NCI-H526 treated with DMSO at 0.1 percent for 48 hours (cell line): ENCODE results near the gene PSMD5.

Experiments
- DNase-seq: peaks from one replicate; lab custom pipeline; 2025; lab: John Stamatoyannopoulos, UW

PSMD5 gene

DNA sequence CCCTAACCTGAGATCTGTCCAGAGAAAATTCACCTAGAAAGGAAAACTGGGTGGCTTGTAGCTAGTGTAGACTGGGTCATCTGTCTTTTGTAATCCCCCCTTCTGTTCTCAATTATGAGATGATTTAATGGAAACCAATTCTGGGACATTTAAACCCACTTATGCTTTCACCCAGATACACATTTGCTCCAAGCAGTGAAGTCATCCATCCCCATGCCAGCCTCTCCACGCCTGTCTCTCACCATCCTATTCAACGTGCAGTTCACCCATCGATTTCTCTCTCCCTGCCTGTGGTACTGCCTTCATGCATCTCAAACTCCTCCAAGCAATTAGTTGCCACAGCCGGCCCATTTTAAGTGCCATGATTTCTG lies 32.5 kb upstream of the PSMD5 start:
- DNase-seq = no peak

DNA sequence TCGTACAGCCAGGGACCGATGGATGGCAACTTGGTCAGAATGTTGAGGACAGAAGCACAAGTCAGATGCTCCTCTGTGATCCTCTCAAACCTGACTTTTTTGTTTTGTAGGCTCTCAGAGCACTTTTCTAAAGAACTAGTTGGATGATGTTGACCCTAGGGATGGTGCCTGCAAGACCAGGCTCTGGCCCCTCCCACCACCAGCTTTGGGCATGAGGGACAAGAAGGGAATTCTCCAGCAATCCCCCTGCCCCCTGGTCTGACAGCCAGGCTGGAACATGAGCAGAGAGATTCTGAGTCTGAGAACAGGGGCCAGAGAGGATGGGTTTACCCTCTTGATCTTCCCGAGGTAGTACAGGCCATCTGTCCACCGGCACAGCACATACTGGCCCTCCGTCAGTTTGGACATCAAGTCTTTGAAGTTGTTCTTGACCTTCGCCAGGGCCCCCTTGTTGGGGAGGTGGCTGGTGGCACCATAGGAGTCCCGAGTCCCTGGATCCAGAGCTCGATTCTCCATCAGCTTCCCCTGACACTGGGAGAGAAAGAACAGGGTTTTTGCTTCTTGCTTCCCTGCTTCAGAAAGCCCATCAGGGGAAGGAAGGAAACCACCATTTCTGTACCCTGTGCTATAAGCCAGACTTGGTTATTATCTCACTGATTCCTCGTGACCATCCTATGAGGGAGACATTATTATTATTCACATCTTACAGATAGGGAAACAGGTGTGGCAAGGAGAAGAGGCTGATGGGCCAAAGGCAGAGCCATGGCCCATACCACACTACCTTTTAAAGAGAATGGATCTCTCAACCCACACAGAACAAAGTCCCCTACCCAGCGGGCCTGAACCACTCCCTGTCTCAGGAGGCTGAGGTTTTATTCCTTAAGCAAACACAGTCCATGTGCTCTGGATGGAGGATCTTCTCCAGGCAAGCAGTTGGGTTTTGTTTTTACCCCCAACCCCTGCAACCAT lies 31.8 kb upstream of the PSMD5 start:
- DNase-seq = no peak

DNA sequence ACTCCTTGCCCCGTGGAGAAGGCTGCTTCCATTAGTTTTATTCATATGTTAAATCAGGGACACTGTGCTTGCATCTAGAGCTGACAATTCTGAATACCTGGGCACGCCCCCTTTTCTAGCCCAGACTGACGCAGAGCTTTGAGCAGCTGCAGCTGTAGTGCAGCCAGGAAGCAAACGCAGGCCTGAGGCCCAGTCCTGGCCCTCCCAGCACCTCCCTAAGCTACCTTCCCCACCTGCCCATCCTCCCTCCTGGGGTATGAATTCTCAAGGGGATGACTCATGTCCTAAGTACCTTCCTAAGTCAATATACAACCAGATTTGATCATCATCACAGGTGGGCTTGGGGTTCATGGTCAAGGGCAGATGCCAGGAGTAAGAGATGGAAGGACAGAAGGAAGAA lies 30.8 kb upstream of the PSMD5 start:
- DNase-seq = no peak

DNA sequence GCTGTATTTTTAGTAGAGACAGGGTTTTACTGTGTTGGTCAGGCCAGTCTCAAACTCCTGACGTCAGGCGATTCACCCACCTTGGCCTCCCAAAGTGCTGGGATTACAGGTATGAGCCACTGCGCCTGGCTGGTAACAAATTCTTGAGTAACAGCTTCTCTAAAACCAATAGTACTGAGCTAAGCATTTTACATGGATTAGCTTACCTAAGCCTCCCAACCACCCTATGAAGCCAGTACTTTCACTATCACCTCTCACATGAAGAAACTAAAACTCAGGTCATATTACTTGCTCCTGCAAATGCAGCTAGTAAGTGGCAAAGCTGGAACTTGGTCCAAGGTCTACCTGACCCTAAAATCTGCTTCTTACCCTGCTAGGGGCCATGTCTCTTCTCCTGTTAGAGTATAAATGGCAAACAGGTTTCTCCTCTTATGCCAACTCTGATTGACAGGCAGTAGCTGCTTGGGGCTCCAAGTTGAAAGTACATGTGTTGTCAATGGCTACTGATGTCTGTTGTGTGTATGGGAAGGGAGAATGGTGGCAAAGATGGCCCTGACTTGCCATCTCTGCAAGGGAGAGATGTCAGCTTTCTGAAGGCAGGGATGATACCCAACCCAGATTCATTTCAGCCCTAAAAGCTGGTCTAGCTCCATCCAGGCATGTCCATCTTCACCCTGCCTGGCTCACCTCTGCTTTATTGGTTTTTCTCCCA lies 30.2 kb upstream of the PSMD5 start:
- DNase-seq = no peak

DNA sequence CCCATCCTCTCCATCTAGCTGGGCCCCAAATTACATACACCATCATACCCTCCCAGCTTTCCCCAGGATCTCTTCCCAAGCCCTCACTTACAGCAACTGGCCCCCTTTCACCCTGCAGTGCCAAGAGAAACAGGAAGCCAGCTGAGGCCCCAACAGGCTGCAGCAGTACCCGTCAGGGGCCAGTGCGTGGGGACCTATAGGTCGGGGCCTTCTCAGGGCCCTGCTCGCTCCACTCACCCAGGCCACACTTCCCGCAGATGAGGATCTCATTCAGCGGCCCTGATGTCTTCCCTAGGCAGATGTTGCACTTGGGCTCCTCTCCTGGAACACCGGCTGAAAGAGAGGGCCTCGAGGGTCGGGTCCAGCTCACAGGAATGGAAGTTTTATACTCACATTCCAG lies 27.5 kb upstream of the PSMD5 start:
- no peak for DNase-seq

DNA sequence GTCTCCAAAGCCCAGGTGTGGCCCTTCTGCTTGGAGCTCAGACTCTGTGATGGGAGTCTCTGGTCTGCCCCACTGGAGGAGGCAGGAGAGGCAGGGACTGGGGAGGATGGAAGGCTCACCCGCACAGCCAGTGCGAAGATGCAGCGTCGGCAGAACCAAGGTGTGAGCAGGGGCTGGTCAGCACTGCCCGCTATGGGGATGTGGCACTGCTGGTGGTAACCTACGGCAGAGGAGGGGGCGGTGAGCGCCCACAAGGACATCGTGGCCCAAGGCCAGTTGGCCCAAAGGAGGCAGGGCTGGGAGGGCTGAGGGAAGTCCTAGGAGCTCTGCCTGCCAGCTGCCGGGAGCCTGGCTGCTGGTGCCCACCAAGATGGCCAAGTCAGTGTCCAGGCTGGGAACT lies 27.0 kb upstream of the PSMD5 start:
- DNase-seq = no peak

DNA sequence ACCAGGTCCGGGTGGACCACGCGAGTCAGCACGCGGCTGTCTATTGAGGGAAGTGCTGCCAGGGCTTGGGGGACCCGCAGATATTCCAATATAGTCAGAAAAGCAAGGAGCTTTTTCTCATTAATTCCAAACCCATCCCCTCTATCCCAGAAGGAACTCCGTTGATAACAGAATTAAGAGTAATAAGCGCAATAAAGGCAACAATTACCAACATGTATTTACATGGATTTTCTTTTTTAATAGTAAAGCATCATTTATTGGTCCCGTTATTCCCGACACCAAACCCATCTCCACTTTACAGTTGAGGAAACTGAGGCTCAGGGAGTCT lies 26.6 kb upstream of the PSMD5 start:
- no peak for DNase-seq

DNA sequence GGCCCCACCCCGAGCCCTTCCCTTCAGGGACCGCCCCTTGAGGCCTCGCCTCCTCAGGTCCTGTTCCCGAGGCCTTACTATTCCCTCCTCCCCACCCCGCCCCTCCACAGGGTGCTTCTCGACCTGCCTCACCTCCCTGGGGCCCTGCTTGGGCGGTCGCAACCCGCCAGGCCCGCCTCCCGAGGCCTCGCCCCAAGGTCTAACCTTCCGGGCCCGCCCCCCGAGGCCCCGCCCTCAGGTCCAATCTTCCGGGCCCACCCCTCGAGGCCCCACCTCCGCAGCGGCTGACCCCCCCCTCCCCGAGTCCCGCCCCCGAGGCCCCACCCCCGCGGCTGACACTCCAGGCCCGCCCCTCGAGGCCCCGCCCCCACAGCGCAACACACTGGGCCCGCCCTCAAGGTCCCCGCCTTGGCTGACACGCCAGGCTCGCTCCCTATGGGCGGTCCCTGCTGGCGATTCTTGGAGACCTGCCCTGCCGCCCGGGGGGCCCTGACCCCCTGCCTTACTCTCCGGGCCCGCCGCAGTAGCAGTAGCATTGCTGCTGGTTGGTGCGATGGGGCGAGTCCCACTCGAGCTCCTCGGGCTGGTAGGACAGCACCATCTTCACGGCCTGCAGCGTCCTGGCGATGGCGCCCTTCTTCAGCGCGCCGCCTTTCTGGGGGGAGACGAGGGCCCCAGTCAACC lies 26.1 kb upstream of the PSMD5 start:
- DNase-seq = peak; percentile 75

DNA sequence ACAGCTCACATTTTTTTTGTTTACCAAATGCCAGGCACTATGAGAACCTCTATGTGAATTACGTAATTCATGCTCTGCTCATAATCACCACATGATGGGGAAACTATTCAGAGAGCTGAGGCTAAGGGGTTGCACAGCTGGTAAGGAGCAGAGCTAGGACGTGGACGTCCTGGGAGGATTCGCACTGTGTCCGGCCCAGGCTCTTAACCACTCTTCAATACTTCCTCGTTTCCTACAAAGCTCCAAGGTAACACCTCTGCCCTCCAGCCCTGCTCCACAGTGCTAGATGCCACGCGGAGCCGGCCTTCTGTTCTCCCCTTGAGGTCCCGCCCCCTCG lies 25.6 kb upstream of the PSMD5 start:
- no peak for DNase-seq

DNA sequence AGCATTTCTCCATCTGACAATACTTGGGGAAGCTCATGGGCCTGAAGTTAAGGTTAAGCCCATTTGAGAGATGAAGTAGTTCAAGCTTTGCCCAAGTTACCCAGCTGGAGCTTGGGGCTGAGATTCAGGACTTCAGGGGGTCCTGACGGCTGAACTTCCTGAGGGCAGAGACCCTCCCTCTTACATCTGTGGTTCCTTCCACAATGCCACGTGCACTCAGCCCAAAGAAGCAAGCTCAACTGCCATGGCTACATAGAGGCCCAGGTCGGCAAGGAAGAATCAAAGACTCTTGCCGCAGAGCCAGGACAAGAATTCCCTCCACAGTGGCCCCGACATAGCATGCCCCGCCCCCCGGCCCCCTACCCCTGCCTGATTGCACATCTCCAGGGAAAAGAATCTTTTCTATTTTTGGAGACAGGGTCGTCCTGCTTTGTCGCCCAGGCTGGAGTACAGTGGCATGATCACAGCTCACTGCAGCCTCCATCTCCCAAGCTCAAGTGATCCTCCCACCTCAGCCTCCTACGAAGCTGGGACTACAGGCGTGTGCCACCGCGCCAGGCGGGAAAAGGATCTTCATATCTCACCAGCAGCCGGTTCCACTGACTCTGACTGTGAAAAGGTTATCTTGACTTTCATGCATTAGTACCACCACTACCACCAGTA lies 25.1 kb upstream of the PSMD5 start:
- DNase-seq = no peak

DNA sequence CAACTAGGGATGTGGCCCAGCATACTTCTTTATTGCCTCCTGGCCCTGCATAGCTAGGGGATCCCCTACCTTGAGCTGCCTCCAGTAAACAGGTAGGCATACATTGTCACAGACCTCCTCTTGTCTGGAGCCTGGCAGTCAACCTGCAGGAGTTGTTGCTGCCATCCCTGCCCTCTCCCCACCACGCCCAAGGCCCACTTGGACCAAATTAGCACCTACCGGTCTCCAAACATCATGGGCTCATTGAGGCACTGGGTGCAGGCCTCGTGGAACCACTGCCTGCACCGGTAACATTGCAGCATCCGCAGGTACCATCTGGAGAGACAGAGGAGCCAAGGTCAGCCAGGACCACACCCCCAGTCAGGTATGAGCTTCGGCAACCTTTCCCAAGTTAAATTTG lies 23.9 kb upstream of the PSMD5 start:
- DNase-seq = no peak

DNA sequence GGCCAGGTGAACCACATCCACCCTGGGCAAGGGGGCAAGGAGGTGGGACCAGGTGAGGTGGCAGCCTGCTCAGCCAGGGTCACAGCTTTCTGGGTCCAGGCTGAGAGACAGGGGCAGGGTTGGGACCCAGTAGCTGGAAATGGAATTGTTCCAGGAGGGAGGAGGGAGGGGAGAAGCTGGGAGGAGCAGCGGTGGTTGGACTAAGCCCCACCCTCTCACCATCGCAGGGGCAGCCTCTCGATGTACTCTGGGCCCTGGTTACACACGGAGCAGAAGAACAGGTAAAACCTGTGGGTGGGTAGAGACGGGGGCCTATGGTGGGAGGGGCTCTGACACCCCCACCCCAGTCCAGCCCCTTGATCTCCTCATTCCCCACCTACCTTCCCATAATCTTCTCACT lies 23.1 kb upstream of the PSMD5 start:
- DNase-seq = no peak

DNA sequence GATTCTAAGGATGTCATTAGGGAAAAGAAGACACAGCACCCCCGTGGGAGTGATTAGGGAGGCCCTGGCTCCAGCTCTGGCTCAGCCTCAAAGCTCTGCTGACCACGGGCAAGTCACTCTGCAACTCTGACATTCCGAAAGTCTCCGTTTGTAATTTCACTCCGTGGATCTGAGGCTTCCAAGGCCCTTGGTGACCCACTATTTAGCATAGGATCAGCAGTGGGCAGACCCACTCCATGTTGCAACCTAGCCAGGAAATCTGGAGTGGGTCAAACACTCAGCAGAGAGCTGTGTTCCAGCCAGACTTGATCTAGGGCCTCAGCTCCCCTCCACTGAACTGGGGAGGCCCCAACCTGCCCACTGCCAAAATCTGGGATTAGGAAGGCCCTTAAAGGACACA lies 22.5 kb upstream of the PSMD5 start:
- DNase-seq = no peak

DNA sequence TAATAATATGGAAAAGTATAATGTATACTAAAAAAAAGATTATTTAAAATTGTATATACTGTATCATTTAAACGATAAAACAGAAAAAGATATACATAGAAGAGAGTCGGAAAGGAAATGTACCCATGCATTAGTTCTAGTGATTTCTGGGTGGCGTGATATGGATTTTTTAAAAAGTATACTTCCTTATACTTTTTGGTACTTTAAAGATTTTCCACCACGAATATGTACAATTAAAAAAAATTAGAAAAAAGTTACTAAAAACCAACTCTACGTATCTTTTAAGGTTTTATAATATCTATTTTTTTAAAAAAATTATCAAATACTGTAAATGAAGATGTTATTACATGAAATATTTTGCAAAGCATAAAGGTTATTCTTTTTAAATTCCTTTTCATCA lies 22.0 kb upstream of the PSMD5 start:
- no peak for DNase-seq

DNA sequence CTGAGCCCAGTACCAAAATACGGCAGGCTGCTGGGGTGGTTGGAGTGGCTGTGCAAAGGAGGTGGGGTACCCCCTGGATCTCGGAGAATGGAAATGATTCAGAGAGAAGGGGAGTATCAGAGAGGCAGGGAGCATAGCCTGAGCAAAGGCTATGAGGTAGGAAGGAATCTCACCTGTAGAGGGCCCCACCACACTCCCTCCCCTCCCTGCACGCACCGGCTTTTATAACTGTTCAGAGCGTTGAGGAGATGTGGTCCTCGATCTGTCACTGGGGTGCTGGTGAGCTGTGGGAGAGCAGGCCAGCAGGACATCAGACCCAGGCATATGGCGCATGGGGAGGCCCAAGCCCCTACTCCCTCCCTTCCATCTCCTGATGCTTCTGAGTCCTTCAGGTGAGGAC lies 21.1 kb upstream of the PSMD5 start:
- no peak for DNase-seq

DNA sequence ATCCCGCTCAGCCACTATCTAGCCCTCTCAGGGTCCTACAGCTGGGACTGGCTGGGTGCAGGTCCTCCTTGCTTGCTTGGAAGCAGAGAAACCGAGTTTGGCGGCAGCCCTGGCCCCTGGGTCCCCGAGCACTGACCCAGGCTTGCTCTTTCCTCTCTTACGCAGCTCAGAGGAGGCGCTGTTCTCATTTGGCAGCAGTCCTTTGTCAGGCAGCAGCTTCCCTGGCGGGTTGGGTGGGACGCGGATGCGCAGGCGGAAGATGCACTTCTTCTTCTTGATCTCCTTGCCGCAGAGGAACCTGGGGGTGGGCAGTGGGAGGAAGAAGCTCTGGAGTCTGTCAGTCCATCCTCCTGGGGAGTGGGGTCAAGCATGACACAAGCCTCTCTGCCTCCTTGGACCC lies 19.7 kb upstream of the PSMD5 start:
- no peak for DNase-seq

DNA sequence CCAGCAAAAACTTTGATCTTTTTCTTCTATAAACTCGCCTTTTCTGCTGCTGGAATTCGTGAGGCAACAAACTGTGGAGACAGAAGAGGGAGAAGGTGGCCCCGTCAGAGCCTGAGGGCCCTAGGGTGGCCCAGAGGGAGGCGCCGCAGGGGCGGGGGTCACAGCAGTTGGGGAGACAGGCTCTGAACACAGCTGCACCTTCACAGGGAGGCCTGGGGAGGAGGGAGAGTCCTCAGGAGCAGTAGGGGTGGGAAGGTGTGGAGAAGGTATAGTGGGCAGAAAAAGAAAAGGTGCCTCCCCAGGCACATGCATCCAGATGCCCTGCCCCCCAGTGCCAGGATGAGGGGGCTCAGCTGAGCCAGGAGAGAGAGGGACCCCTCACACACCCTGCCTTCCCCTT lies 19.2 kb upstream of the PSMD5 start:
- no peak for DNase-seq

DNA sequence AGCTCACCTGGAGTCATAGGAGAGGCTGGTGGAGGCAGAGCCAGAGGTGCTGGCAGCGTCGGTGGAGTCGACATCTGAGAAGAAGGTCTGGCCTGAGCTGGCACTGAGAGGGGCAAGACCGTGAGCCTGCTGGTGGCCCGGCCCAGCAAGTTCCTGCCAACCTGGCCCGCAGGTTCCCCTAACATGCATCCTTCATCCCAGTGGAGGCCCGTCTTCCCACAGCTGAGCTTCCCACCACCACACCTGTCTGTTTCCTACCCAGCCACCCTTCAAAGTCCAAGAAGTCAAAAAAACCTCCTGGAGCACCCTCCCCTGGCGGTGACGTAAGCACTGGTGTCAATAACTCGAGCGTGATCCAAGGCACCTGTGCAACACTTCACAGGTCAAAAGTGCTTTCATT lies 17.4 kb upstream of the PSMD5 start:
- no peak for DNase-seq

DNA sequence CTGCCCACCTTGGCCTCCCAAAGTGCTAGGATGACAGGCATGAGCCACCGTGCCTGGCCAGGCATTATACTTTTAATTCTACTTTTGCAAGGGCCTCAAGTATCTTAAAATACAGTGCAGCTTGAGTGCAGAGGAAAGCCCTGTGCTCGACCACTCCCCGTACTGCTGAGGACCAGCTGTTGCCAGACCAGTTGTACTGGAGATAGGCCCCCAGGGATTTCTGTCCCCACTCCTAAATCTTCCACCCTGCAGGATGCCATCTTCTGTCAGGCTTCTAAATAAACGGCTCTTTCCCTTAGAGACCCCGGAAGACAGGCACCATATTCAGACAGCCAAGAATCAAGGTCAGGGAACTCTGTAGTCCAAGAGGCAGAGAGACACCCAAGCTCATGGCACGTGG lies 16.6 kb upstream of the PSMD5 start:
- no peak for DNase-seq

DNA sequence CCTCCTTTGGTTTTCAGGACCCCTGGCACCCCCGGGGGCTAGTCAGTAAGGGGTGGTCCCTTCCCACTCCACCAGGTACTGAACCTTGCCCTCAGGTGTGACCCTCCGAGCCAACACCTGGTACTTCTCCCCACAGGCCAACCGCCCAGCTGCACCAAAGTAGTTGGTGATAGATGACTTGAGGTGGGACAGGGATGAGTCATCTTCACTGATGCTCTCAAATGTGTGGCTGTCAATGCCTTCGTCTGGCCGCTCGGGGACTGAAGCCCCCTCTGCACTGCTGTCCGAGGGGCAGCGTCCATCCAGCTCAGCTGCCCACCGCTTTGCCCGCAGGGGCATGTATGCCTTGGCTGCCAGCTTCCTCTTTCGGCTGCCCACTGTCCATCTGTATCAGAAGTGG lies 15.2 kb upstream of the PSMD5 start:
- no peak for DNase-seq

DNA sequence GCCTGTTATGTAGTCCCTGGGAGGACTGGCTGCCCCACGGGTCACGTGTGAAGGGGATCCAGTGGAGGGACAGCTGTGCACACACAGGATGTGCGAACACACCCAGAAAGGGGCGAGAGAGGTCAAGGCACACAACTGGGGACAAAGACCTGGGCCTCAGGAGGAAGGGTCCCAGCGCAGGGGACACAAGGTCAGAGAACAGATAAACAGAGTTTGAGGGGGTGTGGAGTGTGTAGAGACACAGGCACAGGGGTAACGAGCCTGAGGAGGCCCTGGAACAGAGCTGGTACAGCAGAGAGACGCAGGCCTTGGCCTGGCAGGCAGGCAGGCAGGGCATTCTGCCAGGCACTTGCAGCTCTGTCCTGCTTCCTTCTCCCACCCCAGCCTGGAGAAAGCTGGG lies 14.8 kb upstream of the PSMD5 start:
- no peak for DNase-seq

DNA sequence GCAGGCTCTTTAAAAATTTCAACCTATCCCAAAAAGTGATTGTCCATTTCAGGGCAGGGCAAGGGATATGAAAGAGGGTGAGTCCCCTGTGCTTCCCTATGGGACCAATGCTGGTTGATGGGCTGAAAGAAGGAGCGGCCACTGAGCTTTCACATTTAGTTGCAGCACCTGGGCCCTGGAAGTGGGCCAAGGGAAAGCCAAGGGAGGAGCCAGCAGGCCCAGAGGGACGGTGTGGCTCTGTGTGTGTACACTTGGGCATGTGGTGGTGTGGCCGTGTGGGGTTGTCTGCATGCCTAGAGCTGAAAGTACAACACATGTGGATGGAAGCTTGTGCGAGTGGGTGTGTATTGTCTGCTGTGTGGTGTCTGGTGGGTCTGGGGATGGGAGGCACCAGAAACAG lies 14.0 kb upstream of the PSMD5 start:
- no peak for DNase-seq
